ENCODE data around the gene RPS28.

DNA sequence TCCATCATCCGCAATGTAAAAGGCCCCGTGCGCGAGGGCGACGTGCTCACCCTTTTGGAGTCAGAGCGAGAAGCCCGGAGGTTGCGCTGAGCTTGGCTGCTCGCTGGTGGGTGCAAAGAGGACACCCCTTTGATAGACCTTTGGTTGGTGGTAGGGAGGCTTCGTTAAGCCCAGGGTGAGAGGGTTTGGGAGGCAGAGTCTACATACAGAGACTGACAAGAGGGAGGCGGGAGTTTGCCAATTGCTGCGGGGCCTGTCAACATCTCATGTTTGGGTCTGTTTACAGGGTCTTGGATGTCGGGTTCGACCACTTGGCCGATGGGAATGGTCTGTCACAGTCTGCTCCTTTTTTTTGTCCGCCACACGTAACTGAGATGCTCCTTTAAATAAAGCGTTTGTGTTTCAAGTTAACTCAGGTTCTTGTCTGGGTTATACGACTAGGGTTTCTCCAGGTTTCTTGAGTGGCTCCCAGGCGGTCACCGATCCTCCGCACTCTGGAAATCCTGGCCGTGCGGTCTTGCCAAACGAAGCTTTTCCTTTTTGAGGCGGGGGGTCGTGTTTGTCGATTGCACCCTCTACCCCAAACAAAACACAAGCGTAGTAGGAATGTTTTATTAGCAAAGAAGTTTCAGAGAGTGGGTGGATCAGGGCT lies 816 bp downstream of the RPS28 start:
- TF ChIP-seq POLR2A (IDR thresholded peaks at IDR 0.05): no peak
- TF ChIP-seq, protein P1, sequence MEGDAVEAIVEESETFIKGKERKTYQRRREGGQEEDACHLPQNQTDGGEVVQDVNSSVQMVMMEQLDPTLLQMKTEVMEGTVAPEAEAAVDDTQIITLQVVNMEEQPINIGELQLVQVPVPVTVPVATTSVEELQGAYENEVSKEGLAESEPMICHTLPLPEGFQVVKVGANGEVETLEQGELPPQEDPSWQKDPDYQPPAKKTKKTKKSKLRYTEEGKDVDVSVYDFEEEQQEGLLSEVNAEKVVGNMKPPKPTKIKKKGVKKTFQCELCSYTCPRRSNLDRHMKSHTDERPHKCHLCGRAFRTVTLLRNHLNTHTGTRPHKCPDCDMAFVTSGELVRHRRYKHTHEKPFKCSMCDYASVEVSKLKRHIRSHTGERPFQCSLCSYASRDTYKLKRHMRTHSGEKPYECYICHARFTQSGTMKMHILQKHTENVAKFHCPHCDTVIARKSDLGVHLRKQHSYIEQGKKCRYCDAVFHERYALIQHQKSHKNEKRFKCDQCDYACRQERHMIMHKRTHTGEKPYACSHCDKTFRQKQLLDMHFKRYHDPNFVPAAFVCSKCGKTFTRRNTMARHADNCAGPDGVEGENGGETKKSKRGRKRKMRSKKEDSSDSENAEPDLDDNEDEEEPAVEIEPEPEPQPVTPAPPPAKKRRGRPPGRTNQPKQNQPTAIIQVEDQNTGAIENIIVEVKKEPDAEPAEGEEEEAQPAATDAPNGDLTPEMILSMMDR (IDR thresholded peaks at IDR 0.05): no peak
